GM10266 (cell line): ENCODE data around the gene GALE.
"Not testable (repeated sequence)": the region's sequence is repeated elsewhere in the genome, so short reads cannot be mapped to it uniquely, and the experiment has no call there.

Source experiments
- DNase-seq: peaks from one replicate; pipeline ENCODE4 v3.0.0; 2012; ENCODE audit errors: extremely low spot score
- TF ChIP-seq, protein P1 (sequence below): IDR thresholded peaks from 2 replicates; pipeline ENCODE4 v1.5.1; 2012; ENCODE audit warnings: mild to moderate bottlenecking, low read depth; ENCODE audit not compliant: control insufficient read depth, insufficient read depth; ENCODE audit errors: missing control alignments

Gene GALE

DNA sequence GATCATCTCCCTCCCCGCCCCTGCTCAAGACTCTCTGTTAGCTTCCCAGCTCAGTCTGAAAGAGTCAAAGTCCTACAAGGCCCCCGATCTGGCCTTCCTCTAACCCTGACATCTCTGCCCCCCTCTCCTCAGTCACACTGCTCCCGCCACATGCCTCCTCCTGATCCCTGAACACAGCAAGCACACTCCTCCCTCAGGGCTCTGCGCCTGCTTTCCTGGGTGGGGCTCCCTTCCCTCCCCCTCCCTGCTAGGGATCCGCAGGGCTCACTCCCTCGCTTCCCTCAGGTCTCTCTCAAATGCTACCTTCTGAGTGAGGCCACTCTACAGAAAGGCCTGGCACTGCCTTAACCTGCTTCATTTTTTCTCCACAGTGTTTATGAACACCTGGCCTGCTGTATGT, 5.7 kb upstream of the GALE start:
- TF ChIP-seq, protein P1, sequence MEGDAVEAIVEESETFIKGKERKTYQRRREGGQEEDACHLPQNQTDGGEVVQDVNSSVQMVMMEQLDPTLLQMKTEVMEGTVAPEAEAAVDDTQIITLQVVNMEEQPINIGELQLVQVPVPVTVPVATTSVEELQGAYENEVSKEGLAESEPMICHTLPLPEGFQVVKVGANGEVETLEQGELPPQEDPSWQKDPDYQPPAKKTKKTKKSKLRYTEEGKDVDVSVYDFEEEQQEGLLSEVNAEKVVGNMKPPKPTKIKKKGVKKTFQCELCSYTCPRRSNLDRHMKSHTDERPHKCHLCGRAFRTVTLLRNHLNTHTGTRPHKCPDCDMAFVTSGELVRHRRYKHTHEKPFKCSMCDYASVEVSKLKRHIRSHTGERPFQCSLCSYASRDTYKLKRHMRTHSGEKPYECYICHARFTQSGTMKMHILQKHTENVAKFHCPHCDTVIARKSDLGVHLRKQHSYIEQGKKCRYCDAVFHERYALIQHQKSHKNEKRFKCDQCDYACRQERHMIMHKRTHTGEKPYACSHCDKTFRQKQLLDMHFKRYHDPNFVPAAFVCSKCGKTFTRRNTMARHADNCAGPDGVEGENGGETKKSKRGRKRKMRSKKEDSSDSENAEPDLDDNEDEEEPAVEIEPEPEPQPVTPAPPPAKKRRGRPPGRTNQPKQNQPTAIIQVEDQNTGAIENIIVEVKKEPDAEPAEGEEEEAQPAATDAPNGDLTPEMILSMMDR = no peak
- no peak for DNase-seq

DNA sequence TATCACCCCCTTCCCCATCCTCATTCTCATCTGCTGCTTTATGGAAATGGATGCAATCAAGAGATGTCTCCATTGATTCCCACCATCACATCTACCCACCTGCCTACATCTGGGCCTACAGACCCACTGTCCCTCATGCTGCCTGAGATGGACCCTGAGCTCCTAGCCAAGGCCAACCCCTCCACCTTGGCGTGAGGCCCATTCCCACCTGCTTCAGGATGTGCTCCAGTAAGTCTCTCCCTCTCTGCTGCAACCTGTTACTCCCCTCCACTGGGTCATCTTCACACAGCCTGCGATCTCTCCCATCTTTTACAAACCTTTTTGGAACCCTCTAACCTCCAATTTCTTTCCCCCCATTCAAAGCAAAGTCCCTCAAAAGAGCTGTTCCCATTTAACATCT, 4.5 kb upstream of the GALE start:
- TF ChIP-seq, protein P1 = no peak
- DNase-seq = no peak

GRCh38 chr1:23804183-23804835, 3.8 kb upstream of the GALE start:
- DNase-seq = no peak
- TF ChIP-seq, protein P1 = no peak

DNA sequence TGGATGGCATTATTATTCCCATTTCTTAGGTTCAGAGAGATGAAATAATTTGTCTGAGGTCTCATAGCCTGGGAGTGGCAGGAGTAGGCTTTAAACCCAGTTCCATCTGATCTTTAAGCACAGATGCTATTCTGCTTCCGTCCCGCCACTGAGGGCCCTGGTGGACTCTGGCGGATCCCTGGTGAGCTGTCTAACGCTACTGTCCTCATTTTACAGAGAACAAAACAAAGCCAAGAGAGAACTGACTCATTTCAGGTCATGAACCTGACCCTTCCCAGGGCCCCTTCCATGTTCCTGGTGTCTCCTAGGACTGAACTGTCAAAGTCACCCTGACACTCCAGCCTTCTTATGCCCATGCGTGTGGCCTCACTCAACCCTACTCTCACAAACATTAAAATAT, 3.1 kb upstream of the GALE start:
- no peak for DNase-seq

GRCh38 chr1:23802809-23803342, 2.3 kb upstream of the GALE start:
- not testable (repeated sequence) for DNase-seq

More for the DNA sequence above, 3.1 kb upstream of the GALE start:
- TF ChIP-seq, protein P1 = no peak

GRCh38 chr1:23801876-23802275, 1.3 kb upstream of the GALE start:
- DNase-seq = no peak
- TF ChIP-seq, protein P1 = no peak

DNA sequence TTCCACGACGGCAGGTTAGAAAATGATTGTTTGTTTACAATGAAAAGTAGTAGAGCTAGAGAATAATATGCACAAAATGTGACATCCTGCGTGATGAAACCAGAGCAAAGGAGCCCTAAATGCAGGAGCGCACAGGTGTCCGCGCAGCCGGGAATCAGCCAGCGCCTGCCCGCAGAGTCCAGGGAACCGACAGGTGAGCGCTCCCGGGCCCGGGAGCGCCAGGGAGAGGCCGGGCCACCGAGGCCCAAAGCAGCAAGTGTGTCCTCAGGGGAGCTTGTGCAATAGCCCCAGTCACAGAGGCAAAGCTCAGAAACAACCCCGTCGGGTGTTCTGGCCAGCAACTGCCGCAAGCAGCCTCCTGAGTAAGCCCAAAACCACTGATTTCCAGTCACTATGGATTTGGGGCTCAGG, 789 bp upstream of the GALE start:
- DNase-seq = no peak
- TF ChIP-seq, protein P1 = no peak
